HG03469 (cell line): ENCODE measurements around the gene QSOX2.

ENCODE experiments used
- ATAC-seq: cut with Tn5 transposase; IDR thresholded peaks from one replicate; pipeline ENCODE4 v1.9.1; 2021; ENCODE audit warnings: mild to moderate bottlenecking, moderate library complexity, moderate number of reproducible peaks; ENCODE audit not compliant: unreplicated experiment

The QSOX2 gene

GRCh38 chr9:136265561-136266355, 20.1 kb upstream of the QSOX2 start:
- ATAC-seq, result no peak

GRCh38 chr9:136264441-136265405, 19.1 kb upstream of the QSOX2 start:
- ATAC-seq, result no peak

GRCh38 chr9:136264031-136264430, 18.4 kb upstream of the QSOX2 start:
- ATAC-seq, result no peak

- no peak for ATAC-seq
Observed at GRCh38 chr9:136262671-136263178, 17.1 kb upstream of the QSOX2 start.

GRCh38 chr9:136261686-136262430, 16.2 kb upstream of the QSOX2 start:
- ATAC-seq, result no peak

GRCh38 chr9:136260936-136261472, 15.4 kb upstream of the QSOX2 start:
- ATAC-seq, result no peak

GRCh38 chr9:136260521-136260920, 14.9 kb upstream of the QSOX2 start:
- ATAC-seq, result no peak

GRCh38 chr9:136259836-136260235, 14.2 kb upstream of the QSOX2 start:
- no peak for ATAC-seq

- ATAC-seq, result no peak
Observed at GRCh38 chr9:136259517-136259813, 13.9 kb upstream of the QSOX2 start.

- no peak for ATAC-seq
Observed at GRCh38 chr9:136258786-136259516, 13.3 kb upstream of the QSOX2 start.

GRCh38 chr9:136258299-136258625, 12.7 kb upstream of the QSOX2 start:
- ATAC-seq, result no peak

- ATAC-seq, result no peak
Observed at GRCh38 chr9:136257381-136258298, 12.0 kb upstream of the QSOX2 start.

- no peak for ATAC-seq
Observed at GRCh38 chr9:136255896-136256890, 10.6 kb upstream of the QSOX2 start.

GRCh38 chr9:136255166-136255538, 9.5 kb upstream of the QSOX2 start:
- no peak for ATAC-seq

GRCh38 chr9:136254381-136255165, 9.0 kb upstream of the QSOX2 start:
- ATAC-seq, result no peak

- ATAC-seq, result no peak
Observed at GRCh38 chr9:136253246-136254130, 7.9 kb upstream of the QSOX2 start.
